WTC11 (cell line): ENCODE data around the gene FAM193B. TPM values are rescaled to one million over a fixed set of nuclear protein-coding genes. Genes with fewer than 3 reads are reported as not detected.

Source experiments
- ATAC-seq: fragments of 200-7000 bp; cut with Tn5 transposase; 2 replicates; pipeline ENCODE4 v1.10.0; 2021; ENCODE audit warnings: mild to moderate bottlenecking, moderate library complexity
- CTCF ChIA-PET: fragments of 300-600 bp; sonication (Branson Sonifier 250); formaldehyde crosslinking; loops from one replicate; lab custom pipeline; 2021; ENCODE audit warnings: antibody characterized with exemption; lab: Charles Lee
- POLR2A ChIA-PET: fragments of 350-600 bp; sonication (Branson Sonifier 250); formaldehyde crosslinking; loops from one replicate; lab custom pipeline; 2021; ENCODE audit warnings: antibody characterized with exemption; lab: Charles Lee
- DNase-seq: peaks from one replicate; pipeline ENCODE4 v3.0.0; 2021; ENCODE audit warnings: low spot score
- H3K27ac Mint-ChIP-seq: 2 replicates; pipeline ENCODE4 v1.8.0; 2021; ENCODE audit warnings: mixed read lengths
- H3K27me3 Mint-ChIP-seq: 2 replicates; pipeline ENCODE4 v1.8.0; 2021; ENCODE audit warnings: low read depth, mild to moderate bottlenecking, moderate library complexity, mixed read lengths
- H3K36me3 Mint-ChIP-seq: 2 replicates; pipeline ENCODE4 v1.8.0; 2021; ENCODE audit warnings: mixed read lengths
- H3K4me1 Mint-ChIP-seq: 2 replicates; pipeline ENCODE4 v1.8.0; 2022; ENCODE audit warnings: mixed read lengths
- H3K4me3 Mint-ChIP-seq: 2 replicates; pipeline ENCODE4 v1.8.0; 2021; ENCODE audit warnings: mild to moderate bottlenecking, moderate library complexity, mixed read lengths
- H3K9me3 Mint-ChIP-seq: 2 replicates; pipeline ENCODE4 v1.8.0; 2021; ENCODE audit warnings: mixed read lengths
- AFF4 ChIP-seq: sonication (generic); formaldehyde crosslinking; IDR thresholded peaks from 2 replicates; pipeline ENCODE4 v1.8.1; 2023; ENCODE audit warnings: mild to moderate bottlenecking, missing genetic modification reagents, borderline replicate concordance
- ARID4B ChIP-seq: sonication (generic); formaldehyde crosslinking; IDR thresholded peaks from 2 replicates; pipeline ENCODE4 v1.8.0; 2023; ENCODE audit warnings: missing genetic modification reagents, mild to moderate bottlenecking, borderline replicate concordance
- ATF1 ChIP-seq: sonication (generic); formaldehyde crosslinking; IDR thresholded peaks from 2 replicates; pipeline ENCODE4 v1.8.1; 2023; ENCODE audit warnings: mild to moderate bottlenecking, moderate library complexity, missing genetic modification reagents
- CTCF ChIP-seq: fragments of 200-600 bp; IDR thresholded peaks from 2 replicates; pipeline ENCODE4 v1.8.0; 2022; ENCODE audit warnings: antibody characterized with exemption
- ELF4 ChIP-seq: sonication (generic); formaldehyde crosslinking; IDR thresholded peaks from 2 replicates; pipeline ENCODE4 v1.8.1; 2022; ENCODE audit warnings: low read depth, mild to moderate bottlenecking, moderate library complexity, missing genetic modification reagents
- ETV6 ChIP-seq: sonication (generic); formaldehyde crosslinking; IDR thresholded peaks from 2 replicates; pipeline ENCODE4 v1.8.1; 2022; ENCODE audit warnings: mild to moderate bottlenecking, missing genetic modification reagents
- FOXK1 ChIP-seq: sonication (generic); formaldehyde crosslinking; IDR thresholded peaks from 2 replicates; pipeline ENCODE4 v1.8.0; 2022; ENCODE audit warnings: mild to moderate bottlenecking, moderate library complexity, missing genetic modification reagents
- FOXP1 ChIP-seq: sonication (generic); formaldehyde crosslinking; IDR thresholded peaks from 2 replicates; pipeline ENCODE4 v1.8.0; 2022; ENCODE audit warnings: missing genetic modification reagents, mild to moderate bottlenecking, moderate library complexity, borderline replicate concordance
- HMGXB4 ChIP-seq: sonication (generic); formaldehyde crosslinking; IDR thresholded peaks from 2 replicates; pipeline ENCODE4 v1.8.1; 2023; ENCODE audit warnings: mild to moderate bottlenecking, moderate library complexity, missing genetic modification reagents
- IRF2 ChIP-seq: sonication (generic); formaldehyde crosslinking; IDR thresholded peaks from 2 replicates; pipeline ENCODE4 v1.8.0; 2022; ENCODE audit warnings: low read depth, missing genetic modification reagents, borderline replicate concordance
- JAZF1 ChIP-seq: fragments of 250-450 bp; sonication (Bioruptor Pico); IDR thresholded peaks from 2 replicates; pipeline ENCODE4 v1.9.0; 2021; ENCODE audit warnings: moderate library complexity, mild to moderate bottlenecking, inconsistent platforms
- JUN ChIP-seq: sonication (generic); formaldehyde crosslinking; IDR thresholded peaks from 2 replicates; pipeline ENCODE4 v1.8.0; 2023; ENCODE audit warnings: mild to moderate bottlenecking, missing genetic modification reagents
- PRRX2 ChIP-seq: fragments of 250-450 bp; sonication (Bioruptor Pico); IDR thresholded peaks from 2 replicates; pipeline ENCODE4 v1.8.0; 2021; ENCODE audit warnings: mild to moderate bottlenecking
- SOX15 ChIP-seq: fragments of 250-450 bp; sonication (Bioruptor Pico); IDR thresholded peaks from 2 replicates; pipeline ENCODE4 v1.9.0; 2021; ENCODE audit warnings: mild to moderate bottlenecking
- SP1 ChIP-seq: sonication (generic); formaldehyde crosslinking; conservative IDR thresholded peaks from 2 replicates; pipeline ENCODE4 v1.8.1; 2022; ENCODE audit warnings: missing genetic modification reagents
- TEAD4 ChIP-seq: sonication (generic); formaldehyde crosslinking; IDR thresholded peaks from 2 replicates; pipeline ENCODE4 v1.8.0; 2022; ENCODE audit warnings: mild to moderate bottlenecking, missing genetic modification reagents
- USF2 ChIP-seq: sonication (generic); formaldehyde crosslinking; IDR thresholded peaks from 2 replicates; pipeline ENCODE4 v1.8.1; 2023; ENCODE audit warnings: mild to moderate bottlenecking, missing genetic modification reagents, moderate library complexity
- ZNF219 ChIP-seq: sonication (generic); formaldehyde crosslinking; IDR thresholded peaks from 2 replicates; pipeline ENCODE4 v1.8.0; 2023; ENCODE audit warnings: missing genetic modification reagents, mild to moderate bottlenecking, borderline replicate concordance
- ZNF396 ChIP-seq: fragments of 250-450 bp; sonication (Bioruptor Pico); IDR thresholded peaks from 2 replicates; pipeline ENCODE4 v1.8.0; 2021; ENCODE audit warnings: mild to moderate bottlenecking, moderate library complexity, borderline replicate concordance
- total RNA-seq: library from RNA; stranded (reverse); gene quantifications from 3 replicates; pipeline ENCODE4 v1.2.3, GENCODE V29; 2021
- TF ChIP-seq, protein P1 (sequence below): sonication (generic); formaldehyde crosslinking; IDR thresholded peaks from 2 replicates; pipeline ENCODE4 v1.8.0; 2022; ENCODE audit warnings: mild to moderate bottlenecking, missing genetic modification reagents

Gene FAM193B
- total RNA-seq, 1 experiment from 2014 or later = 101 TPM

GRCh38 chr5:177555228-177555627, 865 bp upstream of the FAM193B start:
- Mint-ChIP-seq H3K27me3 (peaks cover 9% of the 10 kb centered on the region), H3K4me1 (peaks cover 30% of the 10 kb centered on the region), H3K4me3 (peak overlapping the region; percentile 70), H3K9me3 (peaks cover 8% of the 10 kb centered on the region), H3K36me3 (peaks cover 18% of the 10 kb centered on the region), H3K27ac (no peak overlapping the region)
- ChIA-PET POLR2A (no interaction called here), CTCF (no interaction called here)
- TF ChIP-seq ATF1 (CRISPR knock-in tag) (no peak), JAZF1 (CRISPR knock-in tag) (no peak), SP1 (CRISPR knock-in tag) (no peak), FOXK1 (CRISPR knock-in tag) (no peak), JUN (CRISPR knock-in tag) (no peak), SOX15 (no peak), TEAD4 (CRISPR knock-in tag) (no peak)
- TF ChIP-seq, protein P1, sequence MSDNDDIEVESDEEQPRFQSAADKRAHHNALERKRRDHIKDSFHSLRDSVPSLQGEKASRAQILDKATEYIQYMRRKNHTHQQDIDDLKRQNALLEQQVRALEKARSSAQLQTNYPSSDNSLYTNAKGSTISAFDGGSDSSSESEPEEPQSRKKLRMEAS (CRISPR knock-in tag) = no peak
- no peak for ATAC-seq
- DNase-seq = no peak

GRCh38 chr5:177553671-177554429, 513 bp downstream of the FAM193B start:
- TF ChIP-seq AFF4 = no peak
- TF ChIP-seq ELF4 = no peak
- TF ChIP-seq CTCF = no peak
- no peak for TF ChIP-seq PRRX2 (CRISPR knock-in tag)
- TF ChIP-seq USF2 (CRISPR knock-in tag) = no peak
- 0 out of 2 replicates have a peak, but pooled peaks have one; percentile 27 for TF ChIP-seq JUN (CRISPR knock-in tag)
- TF ChIP-seq ETV6 = 0 out of 2 replicates have a peak, but pooled peaks have one; percentile 29
- TF ChIP-seq ZNF219 = peak; percentile 35; the same call in 1 of the 2 replicates
- TF ChIP-seq HMGXB4 = peak; percentile 66; the same call in 1 of the 2 replicates
- peak; percentile 5; the same call in 1 of the 2 replicates for TF ChIP-seq FOXP1 (CRISPR knock-in tag)
- TF ChIP-seq ZNF396 (CRISPR knock-in tag) = no peak
- 0 out of 2 replicates have a peak, but pooled peaks have one; percentile 53 for TF ChIP-seq ARID4B (CRISPR knock-in tag)
- TF ChIP-seq, protein P1 (CRISPR knock-in tag) = 0 out of 2 replicates have a peak, but pooled peaks have one; percentile 33
- no peak for TF ChIP-seq IRF2
- H3K27me3 Mint-ChIP-seq = peaks cover 9% of the 10 kb centered on the region
- POLR2A ChIA-PET = interaction anchor here (1.2 to 1.4 kb wide), 2 partner anchors 53 to 57 kb away, joined by 3 to 4 read pairs; no protein-coding TSS in a partner anchor
- H3K27ac Mint-ChIP-seq = no peak overlapping the region
- H3K36me3 Mint-ChIP-seq = peaks cover 18% of the 10 kb centered on the region
- peak overlapping the region; percentile 83 for H3K4me3 Mint-ChIP-seq
- ATAC-seq (peak; percentile 21), DNase-seq (peak; percentile 45)
- H3K9me3 Mint-ChIP-seq = peaks cover 8% of the 10 kb centered on the region
- H3K4me1 Mint-ChIP-seq = peaks cover 30% of the 10 kb centered on the region
- CTCF ChIA-PET = interaction anchor here (0.9 to 1.4 kb wide), 4 partner anchors 38 to 244 kb away, joined by 3 to 4 read pairs (median 3); partner anchors contain the start of gene TMED9
